Upper lobe of right lung (tissue), 1 donor: Measurements from ENCODE around the gene SCTR. TPM values are rescaled to one million over a fixed set of nuclear protein-coding genes. Genes with fewer than 3 reads are reported as not detected.
A peak's percentile ranks its signal among the peaks of the same experiment; 100 is the strongest.

ENCODE experiments used
- ATAC-seq: fragments of 200-7000 bp; cut with Tn5 transposase; one replicate; pipeline ENCODE4 v1.9.1; 2020; ENCODE audit warnings: mild to moderate bottlenecking, moderate library complexity
- DNase-seq: peaks from one replicate; pipeline ENCODE4 v3.0.0-alpha.2; 2020
- H3K27ac ChIP-seq: fragments of 200-600 bp; one replicate; pipeline ENCODE4 v1.8.0; 2022
- H3K27me3 ChIP-seq: fragments of 200-600 bp; one replicate; pipeline ENCODE4 v1.8.0; 2022; ENCODE audit warnings: mild to moderate bottlenecking
- H3K36me3 ChIP-seq: fragments of 200-600 bp; one replicate; pipeline ENCODE4 v1.8.0; 2022
- H3K4me1 ChIP-seq: fragments of 200-600 bp; one replicate; pipeline ENCODE4 v1.8.0; 2022
- H3K4me3 ChIP-seq: fragments of 200-600 bp; one replicate; pipeline ENCODE4 v1.8.0; 2022; ENCODE audit warnings: mild to moderate bottlenecking
- H3K9me3 ChIP-seq: fragments of 200-600 bp; one replicate; pipeline ENCODE4 v1.8.0; 2022
- CTCF ChIP-seq: fragments of 200-600 bp; IDR thresholded peaks from one replicate; pipeline ENCODE4 v1.8.0; 2022; ENCODE audit warnings: antibody characterized with exemption
- intact Hi-C: fragments of 100-400 bp; cut with DNase I; formaldehyde crosslinking; loops from one replicate; pipeline ENCODE4 v1.11.0; 2022
- total RNA-seq: library from RNA; stranded (reverse); fragmentation: NEBNext Ultra II Directional; extraction: Animal tissue kit (Norgen Biotek cat#: 25700); gene quantifications from one replicate; pipeline ENCODE4 v1.2.1, GENCODE V29; 2021
- donor health status: DM: no; HTN: yes; CAD: no; lungs with severe emphysema.

The SCTR gene
- total RNA-seq, 1 donor from 2014 or later = 21.0 TPM

DNA sequence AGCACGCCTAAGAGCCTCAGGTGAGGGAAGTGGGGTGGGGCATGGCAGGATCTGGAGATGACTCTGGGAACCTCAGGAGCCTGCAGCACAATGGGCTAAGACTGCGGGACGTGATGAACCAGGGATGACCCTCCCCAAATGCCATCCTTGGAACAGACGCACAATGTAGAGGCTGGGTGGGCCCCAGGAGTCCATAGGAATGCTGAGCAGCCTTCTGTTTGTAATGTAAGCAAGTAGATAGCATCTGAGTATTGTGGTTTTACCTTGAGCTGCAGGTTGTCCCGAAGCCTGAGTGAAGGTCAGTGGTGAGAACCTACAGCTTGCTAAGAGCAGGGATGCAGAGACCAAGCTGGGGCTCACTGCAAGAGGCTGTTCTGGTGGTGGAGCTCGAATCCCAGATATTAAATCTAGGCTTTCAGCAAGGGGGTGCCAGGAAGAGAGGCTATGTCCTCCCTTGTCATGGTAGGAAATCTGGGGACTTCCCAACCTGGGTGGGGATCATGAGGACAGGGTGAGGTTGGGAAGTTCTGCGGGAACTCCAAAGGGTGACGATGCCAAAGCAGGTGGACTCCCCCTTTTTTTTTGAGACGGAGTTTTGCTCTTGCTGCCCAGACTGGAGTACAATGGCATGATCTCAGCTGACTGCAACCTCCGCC, 5.8 kb downstream of the SCTR start:
- Histone ChIP-seq H3K27me3 (peaks cover 16% of the 10 kb centered on the region), H3K27ac (no peak overlapping the region), H3K9me3 (no peaks in the 10 kb centered on the region), H3K4me3 (no peak overlapping the region), H3K4me1 (no peaks in the 10 kb centered on the region), H3K36me3 (peaks cover 3% of the 10 kb centered on the region)
- ATAC-seq (no peak), DNase-seq (no peak)
- intact Hi-C loops = no loop called here
- TF ChIP-seq CTCF = no peak

GRCh38 chr2:119517433-119517832, 6.8 kb downstream of the SCTR start:
- H3K4me1 ChIP-seq = no peaks in the 10 kb centered on the region
- DNase-seq (peak; percentile 88), ATAC-seq (peak; percentile 97)
- H3K36me3 ChIP-seq = peaks cover 3% of the 10 kb centered on the region
- peak; percentile 77 for TF ChIP-seq CTCF
- H3K4me3 ChIP-seq = no peak overlapping the region
- H3K27me3 ChIP-seq = peaks cover 5% of the 10 kb centered on the region
- intact Hi-C loops = no loop called here
- no peaks in the 10 kb centered on the region for H3K9me3 ChIP-seq
- H3K27ac ChIP-seq = no peak overlapping the region

GRCh38 chr2:119516121-119516520, 8.2 kb downstream of the SCTR start:
- Histone ChIP-seq H3K4me1 (no peaks in the 10 kb centered on the region), H3K36me3 (peaks cover 3% of the 10 kb centered on the region), H3K9me3 (no peaks in the 10 kb centered on the region), H3K4me3 (no peak overlapping the region), H3K27ac (no peak overlapping the region), H3K27me3 (no peaks in the 10 kb centered on the region)
- no peak for DNase-seq
- no peak for ATAC-seq
- TF ChIP-seq CTCF = no peak
- intact Hi-C loops = no loop called here

GRCh38 chr2:119513832-119514231, 10.5 kb downstream of the SCTR start:
- no peak for TF ChIP-seq CTCF
- Histone ChIP-seq H3K27me3 (no peaks in the 10 kb centered on the region), H3K4me3 (no peak overlapping the region), H3K27ac (no peak overlapping the region), H3K4me1 (no peaks in the 10 kb centered on the region), H3K9me3 (no peaks in the 10 kb centered on the region), H3K36me3 (peaks cover 3% of the 10 kb centered on the region)
- no peak for ATAC-seq
- intact Hi-C loops = no loop called here
- no peak for DNase-seq

- Histone ChIP-seq H3K4me1 (no peaks in the 10 kb centered on the region), H3K27me3 (no peaks in the 10 kb centered on the region), H3K9me3 (no peaks in the 10 kb centered on the region), H3K4me3 (no peak overlapping the region), H3K36me3 (peaks cover 3% of the 10 kb centered on the region), H3K27ac (no peak overlapping the region)
- intact Hi-C loops = no loop called here
- TF ChIP-seq CTCF = no peak
- ATAC-seq = no peak
- no peak for DNase-seq
Observed at GRCh38 chr2:119512946-119513345, 11.3 kb downstream of the SCTR start.

DNA sequence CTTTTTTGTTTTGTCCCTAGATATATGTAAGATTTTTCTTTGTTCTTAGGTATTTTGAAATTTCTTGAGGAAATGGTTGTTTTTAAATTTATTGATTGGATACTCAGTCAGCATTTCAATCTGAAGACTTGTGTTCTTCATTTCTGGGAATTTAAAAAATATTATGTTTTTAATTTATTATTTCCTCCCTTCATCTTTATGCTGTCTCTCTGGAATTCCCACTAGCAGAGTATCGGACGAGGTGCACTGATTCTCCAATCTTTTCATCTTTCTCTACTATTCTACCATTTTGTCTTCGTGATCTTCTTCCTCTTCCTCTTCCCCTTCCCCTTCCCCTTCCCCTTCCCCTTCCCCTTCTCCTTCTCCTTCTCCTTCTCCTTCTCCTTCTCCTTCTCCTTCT, 12.3 kb downstream of the SCTR start:
- intact Hi-C loops = no loop called here
- Histone ChIP-seq H3K4me1 (no peaks in the 10 kb centered on the region), H3K4me3 (no peak overlapping the region), H3K9me3 (no peaks in the 10 kb centered on the region), H3K27me3 (no peaks in the 10 kb centered on the region), H3K27ac (no peak overlapping the region), H3K36me3 (peaks cover 3% of the 10 kb centered on the region)
- no peak for DNase-seq
- ATAC-seq = no peak
- no peak for TF ChIP-seq CTCF
